NCI-H1436 (cell line): ENCODE measurements around the gene PKM.

Experiments used
- DNase-seq: peaks from one replicate; lab custom pipeline; 2025; lab: John Stamatoyannopoulos, UW

Gene PKM

GRCh38 chr15:72155635-72156616 is 75.1 kb downstream of the PKM start:
- DNase-seq = peak; percentile 78

- DNase-seq = peak; percentile 15
Observed at GRCh38 chr15:72155003-72155621, 75.9 kb downstream of the PKM start.

- no peak for DNase-seq
Observed at GRCh38 chr15:72154316-72154715, 76.7 kb downstream of the PKM start.

- DNase-seq = peak; percentile 22
Observed at GRCh38 chr15:72153269-72154000, 77.6 kb downstream of the PKM start.
